Stimulated activated CD4-positive, alpha-beta T cell treated with anti-CD3 and anti-CD28 coated beads, Interleukin-15, amount 100 ng/mL, for 48 hours (primary cell): ENCODE data around the gene TCTA.

Experiments
- DNase-seq, 2 donors: peaks; one replicate each; pipeline ENCODE4 v3.0.0-alpha.2; 2020; ENCODE audit warnings: low read depth in 2 of 2

Gene TCTA

DNA sequence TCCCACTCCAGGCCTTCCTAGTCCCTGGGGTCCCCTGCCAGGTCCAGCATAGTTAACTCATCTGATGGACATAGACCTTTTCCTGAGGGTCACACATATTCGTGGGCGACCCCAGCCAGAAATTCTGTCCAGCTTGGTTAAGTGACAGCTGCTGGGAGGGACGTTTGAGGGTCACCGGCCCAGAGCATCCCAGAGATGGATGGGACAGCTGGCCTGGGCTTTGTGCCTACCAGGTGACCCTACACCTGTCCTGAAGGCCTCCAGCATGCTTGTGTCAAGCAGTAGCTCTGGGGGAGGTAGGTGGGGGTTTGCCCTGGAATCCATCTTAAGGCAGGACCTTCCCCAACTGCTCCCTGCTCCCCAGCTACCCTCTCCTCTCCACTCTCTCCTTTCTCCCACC, 48.7 kb downstream of the TCTA start:
- no peak for DNase-seq

DNA sequence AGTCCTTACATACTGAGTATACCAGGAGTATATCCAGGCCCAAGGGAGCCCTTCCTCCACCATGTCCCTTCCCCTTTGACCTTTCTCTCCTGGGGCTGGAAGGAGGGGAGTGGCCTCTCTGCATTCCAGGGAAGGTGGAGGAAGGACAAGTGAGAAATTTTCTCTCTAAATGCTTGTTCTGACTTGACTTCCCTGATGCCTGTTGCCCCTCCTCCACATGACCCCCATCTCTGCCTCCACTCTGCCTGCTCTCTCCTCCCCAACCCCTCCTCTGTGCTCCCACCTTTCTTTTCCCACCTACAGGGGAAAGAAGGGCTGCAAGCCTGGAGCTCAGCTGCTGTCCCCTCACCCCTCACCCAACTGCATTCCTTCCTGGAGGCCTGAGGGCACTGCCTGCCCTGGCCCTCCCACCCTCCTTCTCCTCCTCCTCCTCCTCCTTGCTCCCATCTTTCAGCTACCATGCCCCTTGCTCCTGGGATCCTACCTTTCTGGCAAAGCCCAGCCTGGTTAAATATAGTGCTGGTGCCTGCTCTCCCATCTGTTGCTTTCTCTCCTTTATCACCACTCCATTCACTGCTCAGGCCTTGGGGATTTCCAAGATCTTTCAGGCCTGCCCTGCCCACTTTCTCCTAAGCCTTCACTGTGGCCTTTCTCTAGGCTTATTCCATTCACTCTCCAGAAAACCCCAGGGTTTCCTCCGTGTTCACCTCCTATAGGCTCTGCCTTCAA, 49.4 kb downstream of the TCTA start:
- DNase-seq = no peak

- DNase-seq = no peak
Observed at GRCh38 chr3:49462222-49462621, 50.0 kb downstream of the TCTA start.

GRCh38 chr3:49465270-49466034, 53.2 kb downstream of the TCTA start:
- DNase-seq = no peak
